Immature natural killer cell (primary cell): Measurements from ENCODE around the gene ZRSR2. TPM values are rescaled to one million over a fixed set of nuclear protein-coding genes. Genes with fewer than 3 reads are reported as not detected.
"Not testable (repeated sequence)": the region's sequence is repeated elsewhere in the genome, so short reads cannot be mapped to it uniquely, and the experiment has no call there.

ENCODE experiments used
- DNase-seq, 3 donors: peaks; one replicate each; pipeline ENCODE4 v3.0.0; 2022; ENCODE audit warnings: mixed read lengths in 1 of 3
- H3K27ac Mint-ChIP-seq, 6 donors: one replicate each; pipeline ENCODE4 v1.8.0; 2020; ENCODE audit warnings: mixed read lengths in 6 of 6, mild to moderate bottlenecking in 5 of 6, inconsistent platforms in 4 of 6, moderate library complexity in 3 of 6
- H3K27me3 Mint-ChIP-seq, 3 donors: one replicate each; pipeline ENCODE4 v1.8.0; 2020 to 2021; ENCODE audit warnings: low read depth in 3 of 3, mild to moderate bottlenecking in 3 of 3, mixed read lengths in 3 of 3, moderate library complexity in 3 of 3, inconsistent platforms in 1 of 3
- H3K36me3 Mint-ChIP-seq, 3 donors: one replicate each; pipeline ENCODE4 v1.8.0; 2020; ENCODE audit warnings: mixed read lengths in 3 of 3, inconsistent platforms in 2 of 3, mild to moderate bottlenecking in 2 of 3
- H3K4me1 Mint-ChIP-seq, 2 donors: one replicate each; pipeline ENCODE4 v1.8.0; 2020; ENCODE audit warnings: inconsistent platforms in 2 of 2, mild to moderate bottlenecking in 2 of 2, mixed read lengths in 2 of 2, moderate library complexity in 1 of 2
- H3K4me3 Mint-ChIP-seq, 5 donors: one replicate each; pipeline ENCODE4 v1.8.0; 2020; ENCODE audit warnings: mild to moderate bottlenecking in 5 of 5, mixed read lengths in 5 of 5, inconsistent platforms in 3 of 5, moderate library complexity in 3 of 5
- H3K9me3 Mint-ChIP-seq, 6 donors: one replicate each; pipeline ENCODE4 v1.8.0; 2020; ENCODE audit warnings: mild to moderate bottlenecking in 6 of 6, mixed read lengths in 6 of 6, inconsistent platforms in 4 of 6, moderate library complexity in 3 of 6
- polyA plus RNA-seq, 3 donors: library from polyadenylated mRNA; unstranded; fragments of 300-500 nt; fragmentation: Illumina TruSeq; gene quantifications; one replicate each; pipeline ENCODE4 v1.2.3, GENCODE V29; 2021

Gene ZRSR2
- polyA plus RNA-seq, 3 donors from 2014 or later = 13.5 to 34.1 (median 15.7) TPM

DNA sequence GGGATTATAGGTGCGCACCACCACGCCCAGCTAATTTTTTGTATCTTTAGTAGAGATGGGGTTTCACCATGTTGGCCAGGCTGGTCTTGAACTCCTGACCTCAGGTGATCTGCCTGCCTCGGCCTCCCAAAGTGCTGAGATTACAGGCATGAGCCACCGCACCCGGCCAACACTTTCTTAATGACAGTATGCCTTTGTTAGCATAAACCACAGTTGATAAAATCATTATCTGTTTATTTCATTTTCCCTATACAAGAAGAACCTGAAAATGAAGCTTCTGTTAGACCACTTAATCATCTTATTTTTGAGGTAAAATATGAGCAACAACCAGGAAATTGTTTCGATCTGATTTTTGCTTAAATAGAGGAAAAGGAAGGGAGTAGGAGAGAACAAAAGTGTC lies 30.4 kb upstream of the ZRSR2 start:
- DNase-seq, H3K9me3 Mint-ChIP-seq, H3K27me3 Mint-ChIP-seq: not testable (repeated sequence)
- H3K4me1 Mint-ChIP-seq = peaks cover 56 to 75% of the 10 kb centered on the region in 2 donors
- peak overlapping the region in 4 of 5 donors; percentile 21 to 27 (median 26) for H3K4me3 Mint-ChIP-seq
- peak overlapping the region; percentile 70 to 96 (median 94) for H3K27ac Mint-ChIP-seq
- peaks cover 6 to 10% (median 7%) of the 10 kb centered on the region in 3 donors for H3K36me3 Mint-ChIP-seq

DNA sequence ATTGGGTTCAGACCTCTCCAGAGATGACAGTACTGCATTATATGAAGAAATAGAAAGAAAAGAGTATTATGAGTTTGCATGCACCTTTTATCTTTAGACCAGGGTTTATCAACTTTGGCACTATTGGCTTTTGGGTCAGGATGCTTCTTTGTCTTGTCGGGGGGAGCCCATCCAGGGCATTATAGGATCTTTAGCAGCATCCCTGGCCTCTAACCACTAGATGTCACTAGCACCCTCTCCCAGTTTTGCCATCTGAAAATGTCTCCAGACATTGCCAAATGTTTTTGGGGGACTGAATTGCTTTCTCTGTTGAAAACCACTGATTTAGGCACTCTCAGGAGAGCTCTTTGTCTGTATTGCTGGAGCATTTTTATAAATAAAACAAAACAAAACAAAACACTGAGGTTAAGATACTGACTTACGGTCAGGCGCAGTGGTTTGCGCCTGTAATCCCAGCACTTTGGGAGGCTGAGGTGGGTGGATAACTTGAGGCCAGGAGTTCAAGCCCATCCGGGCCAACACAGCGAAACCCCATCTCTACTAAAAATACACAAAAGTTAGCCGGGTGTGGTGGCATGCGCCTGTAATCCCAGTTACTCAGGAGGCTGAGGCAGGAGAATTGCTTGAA lies 28.6 kb upstream of the ZRSR2 start:
- peaks cover 0 to 3% (median 2%) of the 10 kb centered on the region in 3 donors for H3K27me3 Mint-ChIP-seq
- no peaks in the 10 kb centered on the region for H3K9me3 Mint-ChIP-seq
- H3K36me3 Mint-ChIP-seq = peaks cover 0 to 10% (median 6%) of the 10 kb centered on the region in 3 donors
- H3K4me1 Mint-ChIP-seq = peaks cover 45 to 63% of the 10 kb centered on the region in 2 donors
- H3K27ac Mint-ChIP-seq = peak overlapping the region; percentile 68 to 84 (median 78)
- peak; percentile 49 to 58 (median 54) for DNase-seq
- no peak overlapping the region for H3K4me3 Mint-ChIP-seq

DNA sequence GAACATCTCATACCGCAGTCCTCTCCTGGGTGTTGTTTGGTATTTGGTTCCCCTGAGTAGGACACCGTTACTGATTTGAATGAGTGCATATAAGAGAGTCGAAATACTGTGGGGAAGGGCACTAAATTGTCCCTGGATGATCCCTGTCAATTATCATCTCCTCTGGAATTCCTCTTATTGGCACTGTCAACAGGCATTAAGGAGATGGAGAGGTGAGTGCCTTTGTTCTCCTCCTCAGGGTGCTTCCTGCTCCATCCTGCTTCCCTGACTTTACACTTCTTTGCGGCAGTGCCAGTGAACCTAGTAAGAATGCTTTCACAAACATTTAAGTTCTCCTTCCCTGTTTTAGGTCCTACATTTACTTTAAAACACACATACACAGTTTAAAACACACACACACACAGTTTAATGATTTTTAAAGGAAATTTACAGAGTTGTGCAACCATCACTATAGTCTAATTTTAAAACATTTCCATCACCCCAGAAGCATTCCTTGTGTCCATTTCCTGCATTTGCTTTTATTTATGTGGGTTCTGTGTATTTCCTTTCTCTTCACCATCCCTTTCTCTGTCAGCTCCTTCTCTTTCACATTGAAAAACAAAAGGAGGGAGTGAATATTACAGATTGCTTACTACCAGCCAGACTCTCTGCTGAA lies 20.9 kb upstream of the ZRSR2 start:
- H3K36me3 Mint-ChIP-seq = peaks cover 15 to 35% (median 24%) of the 10 kb centered on the region in 3 donors
- no peak overlapping the region for H3K4me3 Mint-ChIP-seq
- H3K9me3 Mint-ChIP-seq = no peaks in the 10 kb centered on the region
- peaks cover 13 to 41% of the 10 kb centered on the region in 2 donors for H3K4me1 Mint-ChIP-seq
- H3K27me3 Mint-ChIP-seq = no peaks in the 10 kb centered on the region
- peak overlapping the region in 3 of 6 donors; percentile 8 to 69 (median 47) for H3K27ac Mint-ChIP-seq
- no peak for DNase-seq

DNA sequence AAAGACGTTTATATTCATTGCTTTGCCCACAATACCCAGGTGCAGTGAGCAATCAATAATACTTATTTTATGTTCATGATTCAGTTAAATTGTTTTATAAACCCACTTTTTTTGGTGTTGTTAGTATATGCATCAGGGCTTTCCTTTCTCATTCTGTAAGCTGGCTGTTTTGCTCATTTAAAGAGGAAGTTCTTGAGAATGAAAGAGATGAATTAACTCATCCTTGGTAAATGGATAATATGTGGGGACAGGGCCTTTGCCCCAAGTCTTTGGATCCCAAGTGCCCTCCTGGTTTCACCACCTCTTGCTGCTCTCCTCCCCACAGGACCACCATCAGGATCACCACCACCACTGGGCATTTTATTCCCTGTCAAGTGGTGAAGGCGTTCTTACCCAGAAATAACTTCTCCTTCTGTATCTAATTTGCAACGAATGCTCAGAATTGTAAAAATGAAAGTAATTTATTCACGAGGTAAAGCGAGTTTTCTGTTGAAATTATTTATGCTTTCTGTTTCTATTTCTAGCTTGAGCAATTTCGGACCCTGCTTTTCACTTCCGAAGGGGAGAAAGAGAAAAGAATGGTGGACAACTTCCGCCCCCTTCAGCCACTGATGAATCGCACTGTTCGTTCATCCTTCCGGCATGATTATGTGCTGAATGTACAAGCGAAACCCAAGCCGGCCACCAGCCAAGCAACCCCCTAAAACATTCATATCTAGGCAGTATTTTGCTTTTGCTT lies 8.2 kb upstream of the ZRSR2 start:
- peak; percentile 18 to 43 (median 42) for DNase-seq
- H3K4me1 Mint-ChIP-seq = peaks cover 8 to 12% of the 10 kb centered on the region in 2 donors
- peaks cover 0 to 2% (median 0%) of the 10 kb centered on the region in 3 donors for H3K27me3 Mint-ChIP-seq
- H3K4me3 Mint-ChIP-seq = peak overlapping the region; percentile 84 to 97 (median 89)
- peaks cover 9 to 46% (median 18%) of the 10 kb centered on the region in 3 donors for H3K36me3 Mint-ChIP-seq
- no peaks in the 10 kb centered on the region for H3K9me3 Mint-ChIP-seq
- peak overlapping the region; percentile 96 to 99 (median 98) for H3K27ac Mint-ChIP-seq

DNA sequence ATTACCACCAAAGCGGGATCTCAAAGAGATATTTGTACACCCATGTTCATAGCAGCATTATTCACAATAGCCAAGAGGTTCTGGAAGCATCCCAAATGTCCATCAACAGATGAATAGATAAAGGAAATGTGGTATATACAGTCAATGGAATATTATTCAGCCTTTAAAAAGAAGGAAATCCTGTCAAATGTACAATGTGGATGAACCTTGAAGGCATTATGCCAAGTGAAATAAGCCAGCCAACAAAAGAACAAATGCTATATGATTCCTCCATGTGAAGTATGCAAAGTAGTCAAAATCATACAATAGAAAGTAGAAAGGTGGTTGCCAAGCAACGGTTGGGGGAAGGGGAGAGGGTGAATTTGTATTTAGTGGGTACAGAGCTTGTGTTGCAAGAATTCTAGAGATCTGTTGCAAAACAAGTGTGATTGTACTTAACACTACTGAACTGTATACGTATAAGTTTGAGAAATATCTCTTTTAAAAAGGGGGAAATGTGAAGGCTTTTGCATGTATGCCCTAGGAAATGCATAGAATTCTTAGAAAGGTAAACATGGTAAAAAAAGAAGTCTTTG lies 5.0 kb upstream of the ZRSR2 start:
- DNase-seq = no peak

DNA sequence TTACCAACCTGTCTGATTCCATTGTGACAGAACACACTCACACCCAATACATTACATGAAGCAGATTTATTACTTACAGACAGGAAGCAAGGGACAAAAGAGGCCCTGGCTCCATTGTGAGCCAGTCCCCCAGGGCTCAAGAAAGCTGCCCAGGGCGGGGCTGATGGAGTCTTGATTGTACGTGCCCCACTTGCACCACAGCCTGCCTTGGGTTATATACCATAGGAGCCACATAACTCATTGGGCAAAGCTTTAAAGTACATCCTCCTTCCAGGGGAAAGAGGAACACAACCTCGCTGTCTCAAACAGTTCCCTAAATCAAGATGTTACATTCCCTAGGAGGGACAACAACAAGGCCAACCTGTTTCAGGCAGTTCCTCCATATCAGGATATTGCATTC lies 3.4 kb upstream of the ZRSR2 start:
- Mint-ChIP-seq H3K27ac (peak overlapping the region in 3 of 6 donors; percentile 55 to 64 (median 60)), H3K4me3 (no peak overlapping the region)

More for the DNA sequence above, 5.0 kb upstream of the ZRSR2 start:
- Mint-ChIP-seq H3K27me3 (peaks cover 0 to 2% (median 0%) of the 10 kb centered on the region in 3 donors), H3K27ac (no peak overlapping the region), H3K36me3 (peaks cover 9 to 28% (median 14%) of the 10 kb centered on the region in 3 donors), H3K9me3 (no peaks in the 10 kb centered on the region), H3K4me3 (no peak overlapping the region), H3K4me1 (peaks cover 11 to 20% of the 10 kb centered on the region in 2 donors)

DNA sequence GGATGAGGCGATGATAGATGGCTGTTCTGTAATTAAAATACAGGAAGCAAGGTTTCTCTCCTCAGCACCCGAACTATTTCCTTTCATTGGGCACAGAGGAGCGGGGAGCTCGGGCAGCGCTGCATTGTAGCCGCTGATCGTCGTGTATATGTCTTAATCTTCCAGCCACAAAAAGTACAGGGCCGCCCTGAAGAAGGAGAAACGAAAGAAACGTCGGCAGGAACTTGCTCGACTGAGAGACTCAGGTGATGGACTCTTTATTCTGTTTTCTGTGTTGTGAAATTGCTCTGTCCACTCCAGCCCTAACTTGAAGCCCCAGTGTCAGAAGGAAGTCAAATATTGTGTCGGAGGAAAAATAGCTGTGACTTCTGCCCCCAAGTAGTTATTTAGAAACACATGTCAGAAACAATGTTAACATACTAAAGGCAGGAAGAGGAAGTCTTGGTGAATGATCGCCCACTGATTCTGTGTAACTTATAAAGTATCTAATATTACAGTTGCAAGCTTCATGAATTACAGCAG lies 546 bp downstream of the ZRSR2 start:
- DNase-seq = no peak
- Mint-ChIP-seq H3K27me3 (no peaks in the 10 kb centered on the region), H3K4me1 (peaks cover 26 to 43% of the 10 kb centered on the region in 2 donors), H3K36me3 (peaks cover 0 to 10% (median 4%) of the 10 kb centered on the region in 3 donors), H3K27ac (no peak overlapping the region), H3K4me3 (no peak overlapping the region), H3K9me3 (no peaks in the 10 kb centered on the region)

More for the DNA sequence above, 3.4 kb upstream of the ZRSR2 start:
- peaks cover 8 to 16% of the 10 kb centered on the region in 2 donors for H3K4me1 Mint-ChIP-seq
- no peaks in the 10 kb centered on the region for H3K9me3 Mint-ChIP-seq
- DNase-seq = no peak
- peaks cover 0 to 2% (median 0%) of the 10 kb centered on the region in 3 donors for H3K27me3 Mint-ChIP-seq
- peaks cover 9 to 23% (median 14%) of the 10 kb centered on the region in 3 donors for H3K36me3 Mint-ChIP-seq

DNA sequence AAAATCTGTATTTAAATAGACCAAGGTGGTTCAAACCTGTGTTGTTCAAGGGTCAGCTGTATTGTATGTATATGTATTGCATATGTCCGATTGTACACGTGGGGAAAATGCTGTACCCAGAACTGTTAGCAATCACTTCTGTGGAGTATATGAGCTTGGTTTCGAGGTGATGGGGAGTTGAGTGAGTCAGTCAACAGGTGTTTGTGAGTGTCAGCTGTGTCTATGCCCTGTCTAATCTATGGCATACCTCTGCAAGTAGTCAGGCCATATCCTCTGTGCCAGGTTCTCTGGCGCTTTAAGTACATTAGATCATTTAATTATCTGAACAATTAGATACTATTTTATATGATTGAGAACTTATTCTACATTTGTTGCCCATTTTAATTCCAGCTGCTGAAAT lies 7.4 kb downstream of the ZRSR2 start:
- H3K4me3 Mint-ChIP-seq = peak overlapping the region in 1 of 5 donors; percentile 35
- H3K27ac Mint-ChIP-seq = peak overlapping the region in 2 of 6 donors; percentile 29 to 57
- H3K27me3 Mint-ChIP-seq = peaks cover 0 to 1% (median 0%) of the 10 kb centered on the region in 3 donors
- H3K4me1 Mint-ChIP-seq = peaks cover 43 to 66% of the 10 kb centered on the region in 2 donors
- H3K36me3 Mint-ChIP-seq = peaks cover 7 to 28% (median 17%) of the 10 kb centered on the region in 3 donors
- DNase-seq = no peak
- no peaks in the 10 kb centered on the region for H3K9me3 Mint-ChIP-seq

DNA sequence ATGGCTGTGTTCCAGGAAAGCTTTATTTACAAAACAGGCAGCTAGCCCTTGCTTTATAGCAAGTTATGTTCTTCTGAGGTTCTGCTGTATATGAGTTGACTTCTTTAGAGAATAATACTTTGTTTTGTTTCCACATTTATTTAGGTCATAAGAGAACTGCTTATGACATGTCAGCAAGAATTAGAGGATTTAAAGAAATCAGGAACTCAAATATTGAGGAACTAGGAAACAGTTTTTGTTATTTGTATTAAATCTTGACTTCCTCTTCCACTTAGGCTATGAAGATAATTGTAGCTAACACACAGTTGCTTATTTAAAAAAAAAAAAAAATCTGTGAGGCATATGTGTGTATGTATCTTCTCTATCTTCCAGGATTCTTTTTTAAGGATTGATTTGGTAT lies 14.3 kb downstream of the ZRSR2 start:
- peaks cover 2 to 16% of the 10 kb centered on the region in 2 donors for H3K4me1 Mint-ChIP-seq
- no peak for DNase-seq
- no peaks in the 10 kb centered on the region for H3K27me3 Mint-ChIP-seq
- H3K27ac Mint-ChIP-seq = peak overlapping the region in 1 of 6 donors; percentile 37
- H3K36me3 Mint-ChIP-seq = peaks cover 6 to 46% (median 26%) of the 10 kb centered on the region in 3 donors
- no peaks in the 10 kb centered on the region for H3K9me3 Mint-ChIP-seq
- H3K4me3 Mint-ChIP-seq = no peak overlapping the region

DNA sequence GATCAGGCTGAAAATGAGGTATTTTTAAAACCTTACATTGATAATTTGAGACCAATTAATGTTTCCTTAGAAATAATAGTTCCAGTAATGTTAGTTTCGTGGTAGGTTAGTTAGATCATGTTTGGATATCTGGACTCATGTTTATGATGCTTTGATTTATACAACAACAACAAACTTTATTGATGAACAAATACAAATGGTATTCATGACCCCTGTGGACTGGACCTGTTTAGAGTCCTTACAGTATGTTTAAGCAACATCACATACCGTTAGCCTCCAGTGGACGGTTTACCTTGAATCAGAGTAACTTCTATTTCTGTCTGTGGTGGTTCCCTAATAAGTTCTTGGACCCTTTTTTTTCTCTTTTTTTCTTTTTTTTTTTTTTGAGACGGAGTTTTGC lies 18.0 kb downstream of the ZRSR2 start:
- Mint-ChIP-seq H3K4me3 (no peak overlapping the region), H3K4me1 (peaks cover 0 to 13% of the 10 kb centered on the region in 2 donors), H3K27me3 (no peaks in the 10 kb centered on the region), H3K27ac (no peak overlapping the region), H3K36me3 (peaks cover 4 to 65% (median 41%) of the 10 kb centered on the region in 3 donors), H3K9me3 (no peaks in the 10 kb centered on the region)
- DNase-seq = no peak

DNA sequence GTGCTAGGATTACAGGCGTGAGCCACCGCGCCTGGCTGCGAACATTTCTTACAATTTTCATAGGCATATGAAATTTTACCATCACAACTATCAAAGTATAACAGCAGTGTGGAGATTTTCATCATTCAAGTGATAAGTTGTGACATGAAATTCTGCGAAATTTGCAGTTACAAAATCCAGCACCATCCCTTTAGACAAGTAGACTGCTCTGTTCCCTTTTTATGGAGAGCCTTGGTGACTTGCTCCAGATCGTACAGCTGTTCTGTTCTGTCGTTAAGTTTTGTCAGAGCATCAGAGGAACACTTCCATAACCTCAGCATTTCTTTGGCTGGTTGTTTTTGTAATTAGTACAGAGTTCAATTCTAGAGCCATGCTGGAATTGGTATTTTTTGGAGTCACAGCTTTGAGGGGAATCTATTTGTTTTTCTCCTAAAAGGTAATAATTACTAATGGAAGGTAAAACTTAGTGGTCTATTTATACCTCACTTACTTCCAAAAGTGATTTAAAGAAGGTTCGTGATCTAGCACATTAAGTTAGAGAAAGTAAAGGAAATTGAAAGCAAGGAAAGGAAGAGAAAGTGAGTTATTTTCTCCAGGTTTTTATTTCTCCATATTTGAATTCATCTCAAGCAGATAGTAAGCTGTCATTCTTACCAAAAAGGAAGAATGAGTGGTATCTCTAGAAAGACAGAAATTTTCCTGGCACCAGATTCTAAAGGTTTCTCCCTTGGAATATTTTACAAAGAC lies 22.1 kb downstream of the ZRSR2 start:
- no peaks in the 10 kb centered on the region for H3K9me3 Mint-ChIP-seq
- DNase-seq = no peak
- no peak overlapping the region for H3K4me3 Mint-ChIP-seq
- H3K4me1 Mint-ChIP-seq = peaks cover 33 to 35% of the 10 kb centered on the region in 2 donors
- H3K36me3 Mint-ChIP-seq = peaks cover 4 to 63% (median 41%) of the 10 kb centered on the region in 3 donors
- peaks cover 3 to 4% (median 3%) of the 10 kb centered on the region in 3 donors for H3K27me3 Mint-ChIP-seq
- H3K27ac Mint-ChIP-seq = no peak overlapping the region

DNA sequence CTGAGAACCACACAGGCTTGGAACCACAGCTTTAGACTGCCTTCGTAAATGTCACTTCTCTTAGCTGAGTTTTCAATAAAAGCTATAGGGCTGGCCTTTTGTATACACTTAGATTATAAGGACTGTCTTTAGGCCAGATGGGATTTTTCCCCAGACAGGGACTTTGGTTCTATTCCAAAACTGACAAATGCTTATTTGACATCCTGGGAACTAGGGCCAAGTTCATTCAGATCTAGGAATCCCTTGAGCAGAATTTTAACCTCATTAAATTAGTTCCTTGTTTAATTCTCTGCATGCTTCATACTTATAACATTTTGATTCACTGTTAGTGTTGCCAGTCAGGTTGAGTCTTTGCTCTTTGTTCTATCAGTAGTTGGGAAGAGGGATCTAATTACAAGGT lies 23.1 kb downstream of the ZRSR2 start:
- peaks cover 3 to 4% (median 3%) of the 10 kb centered on the region in 3 donors for H3K27me3 Mint-ChIP-seq
- peaks cover 35 to 36% of the 10 kb centered on the region in 2 donors for H3K4me1 Mint-ChIP-seq
- no peak overlapping the region for H3K4me3 Mint-ChIP-seq
- H3K36me3 Mint-ChIP-seq = peaks cover 7 to 63% (median 45%) of the 10 kb centered on the region in 3 donors
- H3K9me3 Mint-ChIP-seq = no peaks in the 10 kb centered on the region
- no peak for DNase-seq
- no peak overlapping the region for H3K27ac Mint-ChIP-seq
